Measurements from ENCODE around the gene LRRN2.
"Not testable (repeated sequence)": the region's sequence is repeated elsewhere in the genome, so short reads cannot be mapped to it uniquely, and the experiment has no call there.

LRRN2 gene

GRCh38 chr1:204658295-204658694 lies 27.2 kb downstream of the LRRN2 start:
- DNase-seq, result no peak

DNA sequence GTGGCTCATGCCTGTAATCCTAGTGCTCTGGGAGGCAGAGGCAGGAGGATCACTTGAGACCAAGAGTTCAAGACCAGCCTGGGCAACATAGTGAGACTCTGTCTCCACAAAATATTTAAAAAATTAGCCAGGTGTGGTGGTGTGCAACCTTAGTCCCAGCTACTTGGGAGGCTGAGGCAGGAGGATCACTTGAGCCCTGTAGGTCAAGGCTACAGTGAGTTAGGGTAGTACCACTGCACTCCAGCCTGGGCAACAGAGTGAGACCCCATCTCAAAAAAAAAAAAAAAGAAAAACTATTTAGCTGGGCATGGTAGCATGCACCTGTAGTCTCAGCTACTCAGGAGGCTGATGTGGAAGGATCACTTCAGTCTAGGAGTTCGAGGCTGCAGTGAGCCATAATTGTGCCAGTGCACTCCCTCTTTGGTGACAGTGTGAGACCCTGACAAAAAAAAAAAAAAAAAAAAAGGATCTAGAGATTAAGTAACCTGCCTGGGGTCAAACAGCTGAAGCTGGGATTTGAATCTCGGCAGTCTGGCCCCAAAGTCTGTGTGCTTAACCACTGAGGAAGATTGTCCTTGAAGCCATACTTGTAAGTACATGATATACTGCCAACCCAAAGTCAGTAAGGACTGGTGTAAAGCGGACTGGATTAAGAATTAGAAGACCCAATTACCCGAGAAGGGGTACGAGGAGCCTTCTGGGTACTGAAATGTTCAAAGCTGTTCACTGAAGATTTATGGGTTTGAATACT lies 31.8 kb downstream of the LRRN2 start:
- DNase-seq, result no peak

GRCh38 chr1:204652497-204652896 lies 33.0 kb downstream of the LRRN2 start:
- no peak for DNase-seq

DNA sequence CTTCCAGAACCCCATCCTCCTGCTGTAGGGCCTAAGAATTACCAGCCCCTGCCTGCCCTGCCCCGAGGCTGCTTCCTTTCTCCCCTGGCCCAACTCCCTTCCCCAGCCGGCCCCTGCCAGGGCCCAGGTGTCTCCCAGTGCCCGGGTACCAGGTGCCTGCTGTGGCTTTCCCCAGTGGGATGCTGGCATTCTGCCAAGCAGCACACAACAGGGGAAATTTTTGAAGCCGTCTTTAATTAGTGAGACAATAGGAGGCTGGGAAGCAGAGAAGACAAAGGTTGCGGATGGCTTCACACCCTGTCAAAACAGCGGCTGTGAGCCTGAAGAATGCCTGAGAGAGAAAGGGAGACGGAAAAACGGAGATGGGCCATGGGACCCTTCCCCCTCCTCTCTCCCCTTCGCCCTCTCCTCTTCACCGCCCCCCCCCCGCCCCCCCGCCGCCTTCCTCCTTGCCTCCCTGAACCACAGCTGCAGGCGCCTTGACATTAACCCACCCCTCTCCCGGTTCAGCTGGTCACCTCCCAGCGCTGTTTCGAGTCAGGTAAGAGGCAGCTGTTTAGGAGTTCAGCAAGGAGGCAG lies 33.6 kb downstream of the LRRN2 start:
- DNase-seq, result no peak

GRCh38 chr1:204650911-204651570 lies 34.5 kb downstream of the LRRN2 start:
- no peak for DNase-seq

DNA sequence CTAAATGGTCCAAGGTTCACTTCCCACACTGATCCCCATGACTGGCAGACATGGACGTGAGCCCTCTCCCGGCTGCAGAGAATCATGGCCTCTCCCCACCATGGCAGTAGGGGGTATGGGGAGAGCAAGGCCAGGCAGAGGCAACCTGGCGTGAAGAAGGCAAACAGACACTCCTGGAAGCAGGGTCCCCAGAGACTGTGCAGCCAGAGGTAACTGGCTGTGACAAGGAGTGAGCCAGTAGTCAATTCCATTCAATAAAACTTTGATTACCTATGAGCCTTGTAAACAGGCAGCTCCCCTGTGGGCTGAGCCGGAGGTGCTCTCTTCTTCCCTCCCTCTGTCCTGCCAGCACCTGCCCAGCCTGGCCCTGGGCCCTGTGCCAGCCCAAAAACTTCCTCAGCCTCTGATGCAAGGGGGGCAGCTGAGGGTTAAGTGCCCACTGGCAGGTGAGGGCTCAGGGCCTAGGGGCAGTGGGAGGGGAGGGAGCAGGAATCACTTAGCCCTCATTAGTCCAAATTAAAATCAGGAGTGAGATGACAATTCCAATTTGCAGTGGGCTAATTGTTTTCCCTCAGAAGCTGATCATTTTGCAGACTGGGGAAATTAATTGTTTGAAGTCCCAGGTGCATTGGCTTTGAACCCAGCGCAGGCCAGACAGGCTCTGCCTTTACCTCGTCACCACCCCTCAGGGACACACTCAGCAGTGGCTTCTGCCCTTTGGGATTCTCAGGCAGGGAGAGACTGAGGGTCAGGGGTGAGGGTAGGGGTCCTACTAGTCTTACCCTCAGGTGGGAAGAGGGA lies 35.6 kb downstream of the LRRN2 start:
- DNase-seq, result no peak

DNA sequence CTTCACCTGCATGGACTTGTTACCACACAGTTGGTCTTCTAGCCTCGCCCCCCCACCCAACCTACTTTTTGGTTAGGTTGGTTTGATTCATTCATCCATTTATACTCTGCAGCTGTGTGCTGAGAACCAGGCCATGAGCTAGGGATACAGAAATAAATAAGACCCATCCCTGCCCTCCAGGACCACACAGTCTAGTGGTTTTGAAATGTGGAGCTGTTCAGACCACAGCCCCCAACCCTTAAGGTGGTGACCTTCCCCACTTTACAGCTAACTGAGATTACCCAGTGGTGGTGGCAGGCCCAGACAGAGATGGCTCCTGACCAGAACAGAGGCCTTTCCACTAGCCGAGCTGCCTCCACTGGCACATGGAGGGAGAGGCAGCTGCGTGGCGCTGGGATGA lies 37.0 kb downstream of the LRRN2 start:
- no peak for DNase-seq

GRCh38 chr1:204647805-204648153 lies 37.8 kb downstream of the LRRN2 start:
- DNase-seq, result no peak

DNA sequence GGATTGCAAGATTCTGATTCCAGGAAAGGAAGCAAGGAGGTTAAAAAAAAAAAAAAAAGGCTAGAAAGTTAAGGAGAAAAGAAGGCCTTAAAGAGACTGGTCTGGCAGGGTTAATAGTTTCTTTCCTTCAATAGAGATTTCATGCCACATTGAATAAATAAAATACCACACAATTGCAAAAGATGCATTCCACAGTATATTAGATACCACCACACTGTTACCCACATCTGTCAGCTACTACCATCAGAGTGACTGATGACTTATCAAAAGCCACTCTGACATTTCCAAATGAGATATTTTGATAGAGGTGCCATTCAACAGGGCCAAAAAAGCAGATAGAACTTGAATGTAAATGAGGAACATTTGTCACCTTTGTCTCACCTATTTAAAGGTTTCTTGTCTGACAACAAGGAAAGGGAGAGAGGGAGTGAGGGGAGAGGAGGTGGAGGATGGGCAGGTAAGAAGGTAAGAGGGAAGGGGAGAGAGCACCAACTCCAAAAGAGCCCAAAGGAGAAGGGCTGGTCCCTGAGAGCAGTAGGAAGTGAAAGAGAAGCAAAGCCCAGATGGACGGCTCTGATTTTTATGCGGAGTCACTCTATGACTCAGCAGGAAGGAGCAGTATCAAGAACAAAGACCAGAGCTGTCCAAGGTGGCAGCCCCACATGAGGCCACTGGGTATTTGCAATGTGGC lies 38.3 kb downstream of the LRRN2 start:
- DNase-seq, result no peak

- DNase-seq, result no peak
These were observed 39.9 kb downstream of the LRRN2 start for GRCh38 chr1:204645666-204646065.

DNA sequence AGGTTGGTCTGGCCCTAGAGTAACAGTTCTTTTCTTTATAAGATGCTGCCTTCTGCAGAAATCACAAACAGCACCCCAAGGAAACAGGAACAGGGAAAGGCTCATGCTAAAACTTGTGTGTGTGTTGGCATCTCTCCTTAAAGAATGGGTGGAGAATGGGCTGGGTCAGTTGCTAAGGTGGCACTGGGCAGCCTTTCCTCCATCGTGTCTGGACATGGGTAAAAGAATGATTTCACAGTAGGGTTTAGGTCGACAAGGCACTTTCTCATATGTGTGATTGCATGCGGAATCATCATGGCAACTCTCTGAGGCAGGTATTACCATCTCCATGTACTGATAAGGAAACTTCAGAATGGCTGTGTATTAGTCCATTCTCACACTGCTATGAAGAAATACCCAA lies 40.3 kb downstream of the LRRN2 start:
- DNase-seq, result no peak

GRCh38 chr1:204643503-204643902 lies 42.0 kb downstream of the LRRN2 start:
- DNase-seq, result no peak

GRCh38 chr1:204641936-204642335 lies 43.6 kb downstream of the LRRN2 start:
- DNase-seq, result no peak

- no peak for DNase-seq
These were observed 44.1 kb downstream of the LRRN2 start for GRCh38 chr1:204641455-204641854.

DNA sequence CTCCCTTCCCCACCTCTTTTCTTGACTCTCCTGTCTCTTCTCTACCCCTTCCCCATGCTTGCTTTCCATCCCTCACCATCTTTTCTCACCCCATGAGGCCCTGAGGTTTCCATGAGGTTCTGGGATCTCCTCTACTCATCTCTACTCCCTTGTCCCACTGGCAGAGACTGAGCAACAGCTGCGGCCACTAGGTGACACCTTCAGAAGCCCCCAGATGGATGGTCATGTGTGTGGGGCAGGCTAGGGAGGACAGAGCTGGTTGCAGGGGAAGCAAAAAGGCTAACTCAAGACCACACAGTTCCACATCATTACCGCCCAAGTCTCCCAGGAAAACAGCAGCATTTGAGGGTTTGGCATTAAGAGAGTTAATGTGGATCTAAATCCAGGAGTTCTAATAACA lies 45.0 kb downstream of the LRRN2 start:
- DNase-seq, result no peak

GRCh38 chr1:204634260-204634910 lies 51.2 kb downstream of the LRRN2 start:
- no peak for DNase-seq

DNA sequence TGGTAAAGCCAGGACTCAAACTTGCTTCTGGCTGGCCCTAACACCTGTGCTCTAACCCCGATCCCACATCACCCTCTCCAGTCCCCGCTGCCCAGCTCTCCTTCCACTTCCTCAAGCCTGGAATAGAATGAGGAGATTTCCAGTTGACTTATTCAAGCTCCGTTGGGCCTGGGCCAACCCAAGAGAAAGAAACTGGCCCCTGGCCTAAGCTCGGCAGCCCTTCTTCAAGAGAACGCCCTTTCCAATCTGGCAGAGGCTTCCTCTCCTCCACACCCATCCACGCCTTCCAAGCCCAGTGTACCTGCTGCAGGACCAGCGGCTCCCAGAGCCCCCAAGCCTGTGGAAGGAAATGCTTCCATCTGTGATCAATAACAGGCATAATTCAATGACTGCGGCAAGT lies 51.9 kb downstream of the LRRN2 start:
- no peak for DNase-seq

GRCh38 chr1:204630132-204630905 lies 55.2 kb downstream of the LRRN2 start:
- DNase-seq, result no peak

GRCh38 chr1:204629459-204629858 lies 56.1 kb downstream of the LRRN2 start:
- DNase-seq, result not testable (repeated sequence)

- DNase-seq, result no peak
These were observed 56.7 kb downstream of the LRRN2 start for GRCh38 chr1:204628868-204629267.

DNA sequence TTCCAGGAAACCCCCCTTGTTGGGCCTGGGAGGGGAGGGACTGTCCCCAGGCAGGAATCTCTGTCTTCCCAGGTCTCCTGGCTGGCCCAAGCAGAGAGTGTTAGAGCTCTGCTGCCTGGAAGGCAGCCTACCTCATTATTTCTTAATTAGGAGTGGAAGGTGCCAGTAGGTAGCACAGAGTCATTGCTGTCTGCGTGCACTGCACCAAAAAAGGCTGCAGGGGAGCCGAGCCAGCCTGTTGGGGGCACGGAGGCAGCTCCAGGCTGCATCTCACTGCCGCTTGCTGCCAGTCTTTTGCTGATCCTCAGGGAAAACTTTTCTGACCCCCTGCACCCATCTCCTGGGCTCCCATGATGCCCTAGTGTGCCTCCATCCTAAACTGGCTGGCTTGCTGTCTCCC lies 58.1 kb downstream of the LRRN2 start:
- no peak for DNase-seq

DNA sequence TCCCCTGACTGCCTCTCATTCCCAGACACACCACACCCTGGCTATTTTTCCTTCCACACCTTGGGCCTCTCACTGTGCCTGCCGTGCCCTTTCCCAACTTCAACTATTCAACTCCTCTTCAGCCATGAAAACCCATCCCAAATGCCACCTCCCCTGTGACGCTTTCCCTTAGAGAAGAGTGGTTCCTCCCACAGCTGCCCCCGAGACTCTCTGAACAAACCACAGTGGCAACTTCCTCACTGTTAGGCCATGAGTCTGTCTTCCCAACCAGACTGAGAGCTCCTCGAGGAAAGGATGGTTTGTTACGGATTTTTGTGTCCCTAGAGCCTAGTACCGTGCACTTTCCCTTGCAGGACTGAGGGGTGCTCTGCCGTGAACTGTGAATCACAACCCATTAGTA lies 59.2 kb downstream of the LRRN2 start:
- no peak for DNase-seq
